Measurements from ENCODE around the gene SULT4A1. TPM values are rescaled to one million over a fixed set of nuclear protein-coding genes. Genes with fewer than 3 reads are reported as not detected.

SULT4A1 gene
- total and polyA plus RNA-seq, 10 of the 15 experiments (the other 5 are each of a cell fraction or from before 2014, with no cell fraction given) = not detected

GRCh38 chr22:43798492-43798891 lies 63.8 kb downstream of the SULT4A1 start (continued):
- no peak for TF ChIP-seq TCF7 (IDR thresholded peaks at IDR 0.05; ENCODE audit: borderline replicate concordance)
- no peak for TF ChIP-seq ZBTB11 (CRISPR knock-in tag; IDR thresholded peaks at IDR 0.05)
- no peak for TF ChIP-seq FOXK2 (IDR thresholded peaks at IDR 0.05)
- TF ChIP-seq, protein P1, sequence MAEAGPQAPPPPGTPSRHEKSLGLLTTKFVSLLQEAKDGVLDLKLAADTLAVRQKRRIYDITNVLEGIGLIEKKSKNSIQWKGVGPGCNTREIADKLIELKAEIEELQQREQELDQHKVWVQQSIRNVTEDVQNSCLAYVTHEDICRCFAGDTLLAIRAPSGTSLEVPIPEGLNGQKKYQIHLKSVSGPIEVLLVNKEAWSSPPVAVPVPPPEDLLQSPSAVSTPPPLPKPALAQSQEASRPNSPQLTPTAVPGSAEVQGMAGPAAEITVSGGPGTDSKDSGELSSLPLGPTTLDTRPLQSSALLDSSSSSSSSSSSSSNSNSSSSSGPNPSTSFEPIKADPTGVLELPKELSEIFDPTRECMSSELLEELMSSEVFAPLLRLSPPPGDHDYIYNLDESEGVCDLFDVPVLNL (IDR thresholded peaks at IDR 0.05; ENCODE audit: low read depth, low read length) = no peak
- peak; percentile 64; the same call in 1 of the 2 replicates for TF ChIP-seq PAX5 (IDR thresholded peaks at IDR 0.05; ENCODE audit: borderline replicate concordance, low read depth, low read length)
- no peak for TF ChIP-seq GABPA (IDR thresholded peaks at IDR 0.05; ENCODE audit: low read depth)
- no peak for TF ChIP-seq TAF1 (IDR thresholded peaks at IDR 0.05; ENCODE audit: borderline replicate concordance, low read depth, low read length)
- TF ChIP-seq HDAC2 (IDR thresholded peaks at IDR 0.05) = no peak
- TF ChIP-seq MYC (IDR thresholded peaks at IDR 0.05; ENCODE audit: insufficient read depth, insufficient read length, insufficient replicate concordance, low read length, severe bottlenecking) = no peak
- no peak for TF ChIP-seq POLR2AphosphoS2 (IDR thresholded peaks at IDR 0.05; ENCODE audit: low read depth, low read length)
- TF ChIP-seq ASH2L (IDR thresholded peaks at IDR 0.05; ENCODE audit: borderline replicate concordance, low read depth) = no peak
- TF ChIP-seq ZBED1 (IDR thresholded peaks at IDR 0.05; ENCODE audit: borderline replicate concordance) = no peak
- TF ChIP-seq NRF1 (conservative IDR thresholded peaks at IDR 0.05; ENCODE audit: low read depth, low read length) = no peak
- no peak for TF ChIP-seq SIN3A (IDR thresholded peaks at IDR 0.05; ENCODE audit: low read depth, low read length)
- no peak for TF ChIP-seq KAT2A (conservative IDR thresholded peaks at IDR 0.05; ENCODE audit: control insufficient read depth, low read depth, low read length)
- TF ChIP-seq, protein P2, sequence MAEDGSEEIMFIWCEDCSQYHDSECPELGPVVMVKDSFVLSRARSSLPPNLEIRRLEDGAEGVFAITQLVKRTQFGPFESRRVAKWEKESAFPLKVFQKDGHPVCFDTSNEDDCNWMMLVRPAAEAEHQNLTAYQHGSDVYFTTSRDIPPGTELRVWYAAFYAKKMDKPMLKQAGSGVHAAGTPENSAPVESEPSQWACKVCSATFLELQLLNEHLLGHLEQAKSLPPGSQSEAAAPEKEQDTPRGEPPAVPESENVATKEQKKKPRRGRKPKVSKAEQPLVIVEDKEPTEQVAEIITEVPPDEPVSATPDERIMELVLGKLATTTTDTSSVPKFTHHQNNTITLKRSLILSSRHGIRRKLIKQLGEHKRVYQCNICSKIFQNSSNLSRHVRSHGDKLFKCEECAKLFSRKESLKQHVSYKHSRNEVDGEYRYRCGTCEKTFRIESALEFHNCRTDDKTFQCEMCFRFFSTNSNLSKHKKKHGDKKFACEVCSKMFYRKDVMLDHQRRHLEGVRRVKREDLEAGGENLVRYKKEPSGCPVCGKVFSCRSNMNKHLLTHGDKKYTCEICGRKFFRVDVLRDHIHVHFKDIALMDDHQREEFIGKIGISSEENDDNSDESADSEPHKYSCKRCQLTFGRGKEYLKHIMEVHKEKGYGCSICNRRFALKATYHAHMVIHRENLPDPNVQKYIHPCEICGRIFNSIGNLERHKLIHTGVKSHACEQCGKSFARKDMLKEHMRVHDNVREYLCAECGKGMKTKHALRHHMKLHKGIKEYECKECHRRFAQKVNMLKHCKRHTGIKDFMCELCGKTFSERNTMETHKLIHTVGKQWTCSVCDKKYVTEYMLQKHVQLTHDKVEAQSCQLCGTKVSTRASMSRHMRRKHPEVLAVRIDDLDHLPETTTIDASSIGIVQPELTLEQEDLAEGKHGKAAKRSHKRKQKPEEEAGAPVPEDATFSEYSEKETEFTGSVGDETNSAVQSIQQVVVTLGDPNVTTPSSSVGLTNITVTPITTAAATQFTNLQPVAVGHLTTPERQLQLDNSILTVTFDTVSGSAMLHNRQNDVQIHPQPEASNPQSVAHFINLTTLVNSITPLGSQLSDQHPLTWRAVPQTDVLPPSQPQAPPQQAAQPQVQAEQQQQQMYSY (CRISPR knock-in tag; IDR thresholded peaks at IDR 0.05) = no peak
- no peak for TF ChIP-seq NFXL1 (IDR thresholded peaks at IDR 0.05; ENCODE audit: borderline replicate concordance)
- no peak for TF ChIP-seq PML (IDR thresholded peaks at IDR 0.05; ENCODE audit: low read length)
- TF ChIP-seq CBX5 (IDR thresholded peaks at IDR 0.05; ENCODE audit: low read depth) = no peak
- no peak for TF ChIP-seq YBX1 (IDR thresholded peaks at IDR 0.05)
- TF ChIP-seq, protein P3, sequence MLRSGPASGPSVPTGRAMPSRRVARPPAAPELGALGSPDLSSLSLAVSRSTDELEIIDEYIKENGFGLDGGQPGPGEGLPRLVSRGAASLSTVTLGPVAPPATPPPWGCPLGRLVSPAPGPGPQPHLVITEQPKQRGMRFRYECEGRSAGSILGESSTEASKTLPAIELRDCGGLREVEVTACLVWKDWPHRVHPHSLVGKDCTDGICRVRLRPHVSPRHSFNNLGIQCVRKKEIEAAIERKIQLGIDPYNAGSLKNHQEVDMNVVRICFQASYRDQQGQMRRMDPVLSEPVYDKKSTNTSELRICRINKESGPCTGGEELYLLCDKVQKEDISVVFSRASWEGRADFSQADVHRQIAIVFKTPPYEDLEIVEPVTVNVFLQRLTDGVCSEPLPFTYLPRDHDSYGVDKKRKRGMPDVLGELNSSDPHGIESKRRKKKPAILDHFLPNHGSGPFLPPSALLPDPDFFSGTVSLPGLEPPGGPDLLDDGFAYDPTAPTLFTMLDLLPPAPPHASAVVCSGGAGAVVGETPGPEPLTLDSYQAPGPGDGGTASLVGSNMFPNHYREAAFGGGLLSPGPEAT (IDR thresholded peaks at IDR 0.05; ENCODE audit: low read depth) = no peak
- no peak; the same call in 2 of the 3 replicates for TF ChIP-seq POU2F2 (IDR thresholded peaks at IDR 0.05; ENCODE audit: borderline replicate concordance, low read depth, low read length)

Measured in GM12878 (cell line).